Gastrocnemius medialis (tissue), 4 donors: Measurements from ENCODE around the gene FXN.

Experiments used
- POLR2A ChIP-seq, 2 donors: fragments of 450-650 bp; IDR thresholded peaks; one replicate each; pipeline ENCODE4 v1.6.1; 2017; ENCODE audit warnings: antibody characterized with exemption in 2 of 2, mild to moderate bottlenecking in 2 of 2, moderate library complexity in 2 of 2
- TF ChIP-seq, protein P1 (sequence below), 5 experiments: fragments of 450-650 bp in 3 of 5; fragments of 200-600 bp in 2 of 5; sonication (generic) in 2 of 5; IDR thresholded peaks in 4 of 5; conservative IDR thresholded peaks in 1 of 5; 1 replicate in 4 of 5; 2 replicates in 1 of 5; pipeline ENCODE4 v1.5.1; 2016 to 2019; ENCODE audit warnings: antibody characterized with exemption in 5 of 5, mild to moderate bottlenecking in 3 of 5, moderate library complexity in 3 of 5

DNA sequence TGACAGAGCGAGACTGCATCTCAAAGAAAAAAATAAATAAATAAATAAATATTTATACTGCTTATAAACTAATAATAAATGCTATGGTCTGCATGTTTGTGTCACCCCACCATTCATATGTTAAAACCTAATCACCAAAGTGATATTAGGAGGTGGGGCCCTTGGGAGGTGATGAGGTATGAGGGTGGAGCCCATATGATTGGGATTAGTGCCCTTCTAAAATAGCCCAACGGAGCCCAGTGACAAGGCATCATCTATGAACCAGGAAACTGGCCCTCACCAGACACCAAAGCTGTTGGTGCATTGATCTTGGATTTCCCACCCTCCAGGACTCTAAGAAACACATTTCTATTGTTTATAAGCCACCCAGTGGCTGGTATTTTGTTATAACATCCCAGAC lies 5.1 kb downstream of the FXN start:
- TF ChIP-seq, protein P1, sequence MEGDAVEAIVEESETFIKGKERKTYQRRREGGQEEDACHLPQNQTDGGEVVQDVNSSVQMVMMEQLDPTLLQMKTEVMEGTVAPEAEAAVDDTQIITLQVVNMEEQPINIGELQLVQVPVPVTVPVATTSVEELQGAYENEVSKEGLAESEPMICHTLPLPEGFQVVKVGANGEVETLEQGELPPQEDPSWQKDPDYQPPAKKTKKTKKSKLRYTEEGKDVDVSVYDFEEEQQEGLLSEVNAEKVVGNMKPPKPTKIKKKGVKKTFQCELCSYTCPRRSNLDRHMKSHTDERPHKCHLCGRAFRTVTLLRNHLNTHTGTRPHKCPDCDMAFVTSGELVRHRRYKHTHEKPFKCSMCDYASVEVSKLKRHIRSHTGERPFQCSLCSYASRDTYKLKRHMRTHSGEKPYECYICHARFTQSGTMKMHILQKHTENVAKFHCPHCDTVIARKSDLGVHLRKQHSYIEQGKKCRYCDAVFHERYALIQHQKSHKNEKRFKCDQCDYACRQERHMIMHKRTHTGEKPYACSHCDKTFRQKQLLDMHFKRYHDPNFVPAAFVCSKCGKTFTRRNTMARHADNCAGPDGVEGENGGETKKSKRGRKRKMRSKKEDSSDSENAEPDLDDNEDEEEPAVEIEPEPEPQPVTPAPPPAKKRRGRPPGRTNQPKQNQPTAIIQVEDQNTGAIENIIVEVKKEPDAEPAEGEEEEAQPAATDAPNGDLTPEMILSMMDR (IDR thresholded peaks at IDR 0.05 in 4 of 5, conservative IDR thresholded peaks at IDR 0.05 in 1 of 5), result no peak
- no peak for TF ChIP-seq POLR2A (IDR thresholded peaks at IDR 0.05)
